Stimulated activated CD4-positive, alpha-beta T cell treated with anti-CD3 and anti-CD28 coated beads, Interleukin-12 subunit alpha, Interleukin-12 subunit beta, amount 100 ng/mL, for 48 hours (primary cell): ENCODE data around the gene CITED4.
"Not testable (repeated sequence)": the region's sequence is repeated elsewhere in the genome, so short reads cannot be mapped to it uniquely, and the experiment has no call there.

Experiments
- DNase-seq, 3 donors: peaks; one replicate each; pipeline ENCODE4 v3.0.0-alpha.2; 2020; ENCODE audit warnings: low read depth in 2 of 3, low spot score in 1 of 3

CITED4 gene

GRCh38 chr1:40862008-40862863, at the start of gene CITED4:
TSS of gene CITED4 (minus strand) at chr1:40862363. CDS start at chr1:40862127, 236 bp downstream.
- DNase-seq, result peak; percentile 91 to 97 (median 94)

- DNase-seq, result no peak
These were observed 48.9 kb upstream of the CITED4 start for GRCh38 chr1:40911105-40911504.

DNA sequence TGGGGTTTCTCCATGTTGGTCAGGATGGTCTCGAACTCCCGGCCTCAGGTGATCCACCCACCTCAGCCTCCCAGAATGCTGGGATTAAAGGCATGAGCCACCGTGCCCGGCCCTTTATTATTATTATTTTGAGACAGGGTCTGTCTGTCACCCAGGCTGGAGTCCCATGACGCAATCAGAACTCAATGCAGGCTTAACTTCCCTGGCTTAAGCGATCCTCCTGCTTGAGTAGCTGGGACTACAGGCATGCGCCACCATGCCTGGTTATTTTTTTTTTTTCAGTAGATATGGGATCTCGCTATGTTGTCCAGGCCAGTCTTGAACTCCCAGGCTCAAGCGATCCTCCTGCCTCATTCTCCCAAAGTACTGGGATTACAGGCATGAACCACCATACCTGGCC, 47.1 kb upstream of the CITED4 start:
- DNase-seq, result no peak

DNA sequence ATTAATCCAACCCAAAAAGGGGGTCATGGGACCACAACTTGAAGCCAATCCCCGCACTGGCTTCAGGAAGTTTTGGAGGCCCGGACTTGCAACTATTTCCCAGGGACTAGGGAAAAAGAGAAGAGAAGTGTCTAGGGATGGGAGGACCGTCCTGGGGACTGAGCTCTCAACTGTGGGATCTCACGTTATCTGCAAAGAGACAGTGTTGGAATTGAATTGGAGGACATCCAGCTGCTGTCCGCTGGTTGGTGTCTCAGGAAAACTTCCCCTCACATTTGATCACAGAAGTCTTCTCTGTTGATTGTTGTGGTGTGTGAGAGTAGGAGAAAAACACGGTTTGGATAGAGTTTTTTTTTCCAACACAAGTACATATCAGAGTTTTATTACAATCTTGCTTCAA, 46.2 kb upstream of the CITED4 start:
- no peak for DNase-seq

DNA sequence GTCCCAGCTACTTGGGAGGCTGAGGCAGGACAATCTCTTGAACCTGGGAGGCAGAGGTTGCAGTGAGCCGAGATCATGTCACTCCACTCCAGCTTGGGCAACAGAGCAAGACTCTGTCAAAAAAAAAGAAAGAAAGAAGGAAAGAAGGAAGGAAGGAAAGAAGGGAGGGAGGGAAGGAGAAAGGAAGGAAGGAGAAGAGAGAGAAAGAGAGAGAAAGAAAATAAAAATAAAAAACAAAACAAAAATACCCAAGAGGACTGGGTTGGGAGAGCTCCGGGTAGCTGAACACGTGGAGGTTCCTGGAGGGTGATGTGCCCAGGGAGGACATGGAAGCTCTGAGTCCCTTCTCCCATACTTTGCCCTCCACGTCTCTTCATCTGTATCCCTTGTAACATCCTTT, 45.7 kb upstream of the CITED4 start:
- DNase-seq, result no peak

DNA sequence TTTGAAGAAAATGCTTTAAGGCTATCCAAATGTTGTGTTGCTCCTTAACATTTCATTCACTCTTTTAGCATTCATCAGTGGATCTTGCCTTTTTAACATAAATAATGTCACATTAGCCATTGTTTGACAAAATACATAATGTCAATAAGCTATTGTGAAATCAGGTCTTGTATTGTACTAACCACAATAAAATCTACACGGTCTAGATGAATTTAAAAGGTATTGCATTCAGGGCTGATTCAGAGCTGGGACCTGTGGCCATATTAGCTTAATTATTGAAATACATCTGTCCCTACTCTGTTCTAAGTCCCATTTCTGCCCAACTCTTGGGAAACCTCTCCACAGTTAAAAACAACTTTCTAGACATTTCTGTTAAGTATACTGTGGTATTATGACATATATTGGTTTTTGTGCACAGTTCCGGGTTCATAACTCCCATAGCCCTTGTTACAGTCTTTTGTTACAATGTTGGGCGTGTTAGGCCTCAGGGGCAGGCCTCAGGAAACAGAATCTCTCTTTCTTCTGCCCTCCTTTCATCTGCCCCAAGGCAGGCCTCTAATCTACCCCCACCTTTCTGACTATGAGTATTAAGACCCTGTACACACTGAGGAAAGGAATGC, 44.7 kb upstream of the CITED4 start:
- no peak for DNase-seq

- no peak for DNase-seq
These were observed 42.9 kb upstream of the CITED4 start for GRCh38 chr1:40905061-40905460.

- DNase-seq, result no peak
These were observed 40.9 kb upstream of the CITED4 start for GRCh38 chr1:40903106-40903505.

GRCh38 chr1:40901886-40902852, 40.0 kb upstream of the CITED4 start:
- no peak for DNase-seq

DNA sequence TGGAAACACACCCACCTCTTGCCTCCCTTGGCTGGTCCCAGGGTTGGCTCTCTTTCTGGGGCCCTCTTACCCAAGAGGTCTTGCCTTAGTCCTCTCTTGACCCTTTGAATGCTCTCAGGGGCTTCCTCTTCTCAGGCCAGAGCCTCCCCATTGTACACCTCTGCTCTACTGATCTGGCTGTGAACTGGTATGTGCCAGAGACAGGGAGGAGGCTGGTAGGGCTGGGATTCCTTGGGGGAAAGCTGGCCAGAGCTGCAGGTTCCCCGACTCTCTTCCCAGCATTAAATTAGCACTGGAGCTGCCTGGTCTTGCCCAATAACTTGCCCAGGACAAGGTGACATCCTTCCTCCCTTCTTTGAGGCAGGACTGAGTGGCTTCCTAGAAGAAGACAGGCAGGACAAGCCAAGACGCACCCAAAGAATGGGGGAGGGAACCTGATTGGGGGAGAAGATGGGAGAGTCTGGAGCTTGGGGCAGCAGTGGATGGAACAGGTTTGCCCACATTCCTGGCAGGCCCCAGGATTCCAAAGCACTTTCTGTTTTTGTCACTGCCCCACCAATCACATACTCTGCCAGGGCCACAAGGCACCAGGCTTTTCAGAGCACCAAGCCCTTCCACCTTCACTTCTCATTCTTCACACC, 37.2 kb upstream of the CITED4 start:
- no peak for DNase-seq

DNA sequence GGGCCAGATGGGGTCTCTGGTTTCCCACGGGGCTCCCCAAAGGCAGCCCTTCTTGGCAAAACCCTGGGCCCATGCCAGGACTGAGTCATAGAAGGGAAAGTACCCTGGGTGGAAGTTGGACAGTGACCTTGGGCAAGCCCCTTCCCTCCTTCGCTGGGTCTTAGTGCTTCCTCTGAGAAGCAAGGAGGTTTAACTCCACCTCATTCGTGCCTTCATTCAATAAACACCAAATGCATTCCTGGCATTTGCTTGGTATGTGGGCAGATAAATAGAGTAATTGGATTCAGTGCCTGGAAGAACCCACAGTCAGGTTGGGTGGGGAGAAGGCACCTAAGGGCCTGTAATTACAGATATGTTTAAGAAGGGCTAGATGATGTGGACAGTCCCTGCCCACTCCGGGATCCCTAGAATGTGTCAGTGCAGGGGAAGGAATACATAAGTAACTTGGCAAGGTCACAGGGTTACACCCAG, 36.3 kb upstream of the CITED4 start:
- no peak for DNase-seq

- DNase-seq, result no peak
These were observed 35.4 kb upstream of the CITED4 start for GRCh38 chr1:40897513-40897912.

DNA sequence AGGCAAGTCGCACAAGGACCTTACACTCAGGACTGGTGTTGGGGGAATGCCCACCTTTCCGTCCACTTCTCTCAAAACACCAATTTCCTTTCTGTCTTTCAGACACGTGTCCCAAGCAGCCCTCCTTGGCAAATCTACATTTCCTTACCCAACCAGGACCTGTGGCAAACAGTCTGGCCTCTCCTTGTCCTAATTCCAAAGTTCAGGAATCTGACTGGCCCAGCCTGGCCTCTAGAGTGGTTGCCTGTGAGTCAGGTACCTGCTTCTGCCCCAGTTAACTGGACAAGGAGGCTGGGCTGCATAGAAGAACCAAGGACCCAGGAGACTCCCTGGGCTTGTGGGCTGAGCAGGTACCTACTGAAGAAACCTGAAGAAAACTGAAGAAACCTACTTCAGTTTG, 34.3 kb upstream of the CITED4 start:
- DNase-seq, result no peak

- DNase-seq, result no peak
These were observed 33.4 kb upstream of the CITED4 start for GRCh38 chr1:40895601-40896000.

GRCh38 chr1:40894858-40895257, 32.7 kb upstream of the CITED4 start:
- DNase-seq, result not testable (repeated sequence)

- DNase-seq, result no peak
These were observed 32.3 kb upstream of the CITED4 start for GRCh38 chr1:40894455-40894854.

GRCh38 chr1:40893946-40894345, 31.8 kb upstream of the CITED4 start:
- no peak for DNase-seq

- DNase-seq, result no peak
These were observed 30.2 kb upstream of the CITED4 start for GRCh38 chr1:40892354-40892753.

DNA sequence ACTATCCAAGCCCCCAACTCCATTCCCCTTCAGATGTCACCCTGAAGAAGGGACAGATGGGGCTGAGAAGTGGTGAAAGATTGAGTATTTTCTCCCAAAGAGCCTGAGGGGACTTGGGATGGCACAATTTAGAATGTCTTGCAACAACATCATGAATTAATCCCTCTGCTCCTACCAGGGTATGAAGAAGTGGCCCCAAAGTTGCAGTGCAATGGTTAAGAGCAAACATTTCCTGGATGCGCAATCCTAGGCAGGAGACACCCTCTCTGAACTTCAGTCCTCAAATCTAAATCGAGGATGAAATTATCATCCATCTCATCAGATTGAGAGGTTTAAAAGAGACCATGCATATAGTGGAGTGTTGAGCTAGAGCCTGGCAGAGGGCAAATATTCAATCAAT, 28.6 kb upstream of the CITED4 start:
- DNase-seq, result no peak

DNA sequence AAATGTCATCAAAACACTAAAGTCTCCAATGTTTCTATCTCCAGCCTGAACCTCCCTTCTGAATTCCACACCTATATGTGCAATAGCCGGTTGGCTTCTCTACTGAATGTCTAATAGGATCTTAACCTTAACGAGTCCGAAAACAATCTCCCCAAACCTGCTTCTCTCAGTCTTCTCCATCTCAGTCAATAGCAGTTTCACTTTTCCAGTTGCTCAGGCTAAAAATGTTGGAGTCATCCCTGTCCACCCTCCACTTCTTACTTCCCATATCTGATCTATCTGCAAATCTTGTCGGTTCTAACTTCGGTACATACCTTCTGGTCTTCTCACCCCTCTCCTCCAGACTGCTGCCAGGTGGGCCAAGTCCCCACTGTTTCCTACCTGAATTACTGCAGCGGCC, 25.5 kb upstream of the CITED4 start:
- no peak for DNase-seq

- DNase-seq, result no peak
These were observed 24.8 kb upstream of the CITED4 start for GRCh38 chr1:40887012-40887378.
